Sigmoid colon (tissue), 4 donors: ENCODE data around the gene SULF2.

ENCODE experiments used
- CTCF ChIP-seq, 4 experiments: fragments of 450-650 bp in 3 of 4; fragments of 200-600 bp in 1 of 4; IDR thresholded peaks; one replicate each; pipeline ENCODE4 v1.5.1; 2016 to 2019; ENCODE audit warnings: antibody characterized with exemption in 4 of 4, mild to moderate bottlenecking in 3 of 4, moderate library complexity in 2 of 4
- EP300 ChIP-seq, 4 donors: sonication (generic); formaldehyde crosslinking; IDR thresholded peaks; one replicate each; pipeline ENCODE4 v1.6.1; 2017; ENCODE audit warnings: antibody characterized with exemption in 4 of 4
- POLR2A ChIP-seq, 2 donors: fragments of 450-650 bp; IDR thresholded peaks; one replicate each; pipeline ENCODE4 v1.6.1; 2016; ENCODE audit warnings: antibody characterized with exemption in 2 of 2, mild to moderate bottlenecking in 2 of 2, moderate library complexity in 2 of 2
- POLR2AphosphoS5 ChIP-seq, 4 donors: sonication (generic); formaldehyde crosslinking; IDR thresholded peaks; one replicate each; pipeline ENCODE4 v1.6.1; 2017; ENCODE audit warnings: antibody characterized with exemption in 4 of 4

- no peak for TF ChIP-seq CTCF (IDR thresholded peaks at IDR 0.05)
- TF ChIP-seq POLR2A (IDR thresholded peaks at IDR 0.05) = no peak
- no peak for TF ChIP-seq EP300 (IDR thresholded peaks at IDR 0.05)
- no peak for TF ChIP-seq POLR2AphosphoS5 (IDR thresholded peaks at IDR 0.05)
Measured at GRCh38 chr20:47795214-47795907, 10.1 kb upstream of the SULF2 start.
